WTC11 (cell line): ENCODE measurements around the gene CHDH. TPM values are rescaled to one million over a fixed set of nuclear protein-coding genes. Genes with fewer than 3 reads are reported as not detected.

Experiments
- ATAC-seq: fragments of 200-7000 bp; cut with Tn5 transposase; 2 replicates; pipeline ENCODE4 v1.10.0; 2021; ENCODE audit warnings: mild to moderate bottlenecking, moderate library complexity
- CTCF ChIA-PET: fragments of 300-600 bp; sonication (Branson Sonifier 250); formaldehyde crosslinking; loops from one replicate; lab custom pipeline; 2021; ENCODE audit warnings: antibody characterized with exemption; lab: Charles Lee
- POLR2A ChIA-PET: fragments of 350-600 bp; sonication (Branson Sonifier 250); formaldehyde crosslinking; loops from one replicate; lab custom pipeline; 2021; ENCODE audit warnings: antibody characterized with exemption; lab: Charles Lee
- DNase-seq: peaks from one replicate; pipeline ENCODE4 v3.0.0; 2021; ENCODE audit warnings: low spot score
- H3K27ac Mint-ChIP-seq: 2 replicates; pipeline ENCODE4 v1.8.0; 2021; ENCODE audit warnings: mixed read lengths
- H3K27me3 Mint-ChIP-seq: 2 replicates; pipeline ENCODE4 v1.8.0; 2021; ENCODE audit warnings: low read depth, mild to moderate bottlenecking, moderate library complexity, mixed read lengths
- H3K36me3 Mint-ChIP-seq: 2 replicates; pipeline ENCODE4 v1.8.0; 2021; ENCODE audit warnings: mixed read lengths
- H3K4me1 Mint-ChIP-seq: 2 replicates; pipeline ENCODE4 v1.8.0; 2022; ENCODE audit warnings: mixed read lengths
- H3K4me3 Mint-ChIP-seq: 2 replicates; pipeline ENCODE4 v1.8.0; 2021; ENCODE audit warnings: mild to moderate bottlenecking, moderate library complexity, mixed read lengths
- H3K9me3 Mint-ChIP-seq: 2 replicates; pipeline ENCODE4 v1.8.0; 2021; ENCODE audit warnings: mixed read lengths
- AR ChIP-seq: fragments of 250-450 bp; sonication (Bioruptor Pico); IDR thresholded peaks from 2 replicates; pipeline ENCODE4 v1.9.0; 2021; ENCODE audit warnings: mild to moderate bottlenecking
- ATF1 ChIP-seq: sonication (generic); formaldehyde crosslinking; IDR thresholded peaks from 2 replicates; pipeline ENCODE4 v1.8.1; 2023; ENCODE audit warnings: mild to moderate bottlenecking, moderate library complexity, missing genetic modification reagents
- GRHL2 ChIP-seq: fragments of 250-450 bp; sonication (Bioruptor Pico); IDR thresholded peaks from 2 replicates; pipeline ENCODE4 v1.8.0; 2022; ENCODE audit warnings: mild to moderate bottlenecking, moderate library complexity; ENCODE audit not compliant: insufficient replicate concordance, severe bottlenecking
- JUN ChIP-seq: sonication (generic); formaldehyde crosslinking; IDR thresholded peaks from 2 replicates; pipeline ENCODE4 v1.8.0; 2023; ENCODE audit warnings: mild to moderate bottlenecking, missing genetic modification reagents
- NFATC4 ChIP-seq: fragments of 250-450 bp; sonication (Bioruptor Pico); IDR thresholded peaks from 2 replicates; pipeline ENCODE4 v1.9.0; 2021; ENCODE audit warnings: mild to moderate bottlenecking
- NFYB ChIP-seq: sonication (generic); formaldehyde crosslinking; conservative IDR thresholded peaks from 2 replicates; pipeline ENCODE4 v1.8.0; 2022; ENCODE audit warnings: low read depth, missing genetic modification reagents
- SOX15 ChIP-seq: fragments of 250-450 bp; sonication (Bioruptor Pico); IDR thresholded peaks from 2 replicates; pipeline ENCODE4 v1.9.0; 2021; ENCODE audit warnings: mild to moderate bottlenecking
- TEAD4 ChIP-seq: sonication (generic); formaldehyde crosslinking; IDR thresholded peaks from 2 replicates; pipeline ENCODE4 v1.8.0; 2022; ENCODE audit warnings: mild to moderate bottlenecking, missing genetic modification reagents
- TP53 ChIP-seq: sonication (generic); formaldehyde crosslinking; IDR thresholded peaks from 2 replicates; pipeline ENCODE4 v1.8.1; 2023; ENCODE audit warnings: mild to moderate bottlenecking, missing genetic modification reagents
- ZNF138 ChIP-seq: sonication (generic); formaldehyde crosslinking; conservative IDR thresholded peaks from 2 replicates; pipeline ENCODE4 v1.8.1; 2022; ENCODE audit warnings: mild to moderate bottlenecking, moderate library complexity, missing genetic modification reagents
- ZNF396 ChIP-seq: fragments of 250-450 bp; sonication (Bioruptor Pico); IDR thresholded peaks from 2 replicates; pipeline ENCODE4 v1.8.0; 2021; ENCODE audit warnings: mild to moderate bottlenecking, moderate library complexity, borderline replicate concordance
- total RNA-seq: library from RNA; stranded (reverse); gene quantifications from 3 replicates; pipeline ENCODE4 v1.2.3, GENCODE V29; 2021
- TF ChIP-seq, protein P1 (sequence below): fragments of 250-450 bp; sonication (Bioruptor Pico); IDR thresholded peaks from 2 replicates; pipeline ENCODE4 v1.8.0; 2021; ENCODE audit warnings: mild to moderate bottlenecking
- TF ChIP-seq, protein P2 (sequence below): sonication (generic); formaldehyde crosslinking; IDR thresholded peaks from 2 replicates; pipeline ENCODE4 v1.8.1; 2023; ENCODE audit warnings: mild to moderate bottlenecking, moderate library complexity, missing genetic modification reagents
- TF ChIP-seq, protein P3 (sequence below): sonication (generic); formaldehyde crosslinking; IDR thresholded peaks from 2 replicates; pipeline ENCODE4 v1.8.1; 2023; ENCODE audit warnings: mild to moderate bottlenecking, missing genetic modification reagents, moderate library complexity

Gene CHDH
- total RNA-seq, 1 experiment from 2014 or later = 11.7 TPM

- H3K9me3 Mint-ChIP-seq = no peaks in the 10 kb centered on the region
- DNase-seq = no peak
- POLR2A ChIA-PET = no interaction called here
Measured at GRCh38 chr3:53815651-53816050, 30.6 kb downstream of the CHDH start.

DNA sequence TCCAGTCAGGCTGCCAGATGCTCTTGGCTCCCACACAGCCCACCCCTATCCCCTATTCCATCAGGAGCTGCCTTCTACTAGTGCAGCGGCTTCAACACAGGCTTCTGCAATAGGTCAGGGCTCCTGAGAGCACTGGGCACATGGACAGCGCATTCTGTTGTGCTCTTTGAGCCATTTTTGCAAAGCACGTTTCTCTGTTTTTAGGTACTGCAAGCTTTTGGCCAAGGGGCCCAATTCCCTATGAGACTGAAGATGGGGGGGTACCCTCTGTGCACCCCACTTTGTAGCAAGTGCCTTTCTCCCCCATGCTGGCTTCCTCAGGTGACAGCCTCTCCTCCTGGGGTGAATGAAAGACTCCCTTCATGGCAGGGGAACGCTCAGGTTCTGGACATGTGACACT lies 31.2 kb downstream of the CHDH start:
- TF ChIP-seq TP53 (no peak), AR (CRISPR knock-in tag) (no peak)
- Mint-ChIP-seq H3K4me3 (no peak overlapping the region), H3K36me3 (no peaks in the 10 kb centered on the region; the same call in 1 of the 2 replicates), H3K27ac (no peak overlapping the region), H3K27me3 (no peaks in the 10 kb centered on the region), H3K9me3 (no peaks in the 10 kb centered on the region), H3K4me1 (no peaks in the 10 kb centered on the region)
- no peak for DNase-seq
- no peak for ATAC-seq
- ChIA-PET POLR2A (no interaction called here), CTCF (no interaction called here)

More at GRCh38 chr3:53815651-53816050, 30.6 kb downstream of the CHDH start:
- Mint-ChIP-seq H3K4me3 (no peak overlapping the region), H3K27ac (no peak overlapping the region), H3K4me1 (no peaks in the 10 kb centered on the region), H3K27me3 (no peaks in the 10 kb centered on the region), H3K36me3 (no peaks in the 10 kb centered on the region; the same call in 1 of the 2 replicates)
- CTCF ChIA-PET = interaction anchor here (0.6 kb wide), 1 partner anchor 217 kb away, joined by 3 read pairs; no protein-coding TSS in a partner anchor
- no peak for TF ChIP-seq ZNF138 (CRISPR knock-in tag)
- TF ChIP-seq GRHL2 (CRISPR knock-in tag) = no peak
- no peak for TF ChIP-seq SOX15 (CRISPR knock-in tag)
- no peak for TF ChIP-seq ATF1 (CRISPR knock-in tag)
- no peak for TF ChIP-seq NFYB (CRISPR knock-in tag)
- TF ChIP-seq TP53 = no peak
- TF ChIP-seq ZNF396 = no peak
- TF ChIP-seq, protein P1, sequence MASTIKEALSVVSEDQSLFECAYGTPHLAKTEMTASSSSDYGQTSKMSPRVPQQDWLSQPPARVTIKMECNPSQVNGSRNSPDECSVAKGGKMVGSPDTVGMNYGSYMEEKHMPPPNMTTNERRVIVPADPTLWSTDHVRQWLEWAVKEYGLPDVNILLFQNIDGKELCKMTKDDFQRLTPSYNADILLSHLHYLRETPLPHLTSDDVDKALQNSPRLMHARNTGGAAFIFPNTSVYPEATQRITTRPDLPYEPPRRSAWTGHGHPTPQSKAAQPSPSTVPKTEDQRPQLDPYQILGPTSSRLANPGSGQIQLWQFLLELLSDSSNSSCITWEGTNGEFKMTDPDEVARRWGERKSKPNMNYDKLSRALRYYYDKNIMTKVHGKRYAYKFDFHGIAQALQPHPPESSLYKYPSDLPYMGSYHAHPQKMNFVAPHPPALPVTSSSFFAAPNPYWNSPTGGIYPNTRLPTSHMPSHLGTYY (CRISPR knock-in tag) = no peak
- TF ChIP-seq JUN (CRISPR knock-in tag) = no peak
- no peak for ATAC-seq

- TF ChIP-seq TEAD4 (no peak), NFATC4 (CRISPR knock-in tag) (no peak)
- TF ChIP-seq, protein P2, sequence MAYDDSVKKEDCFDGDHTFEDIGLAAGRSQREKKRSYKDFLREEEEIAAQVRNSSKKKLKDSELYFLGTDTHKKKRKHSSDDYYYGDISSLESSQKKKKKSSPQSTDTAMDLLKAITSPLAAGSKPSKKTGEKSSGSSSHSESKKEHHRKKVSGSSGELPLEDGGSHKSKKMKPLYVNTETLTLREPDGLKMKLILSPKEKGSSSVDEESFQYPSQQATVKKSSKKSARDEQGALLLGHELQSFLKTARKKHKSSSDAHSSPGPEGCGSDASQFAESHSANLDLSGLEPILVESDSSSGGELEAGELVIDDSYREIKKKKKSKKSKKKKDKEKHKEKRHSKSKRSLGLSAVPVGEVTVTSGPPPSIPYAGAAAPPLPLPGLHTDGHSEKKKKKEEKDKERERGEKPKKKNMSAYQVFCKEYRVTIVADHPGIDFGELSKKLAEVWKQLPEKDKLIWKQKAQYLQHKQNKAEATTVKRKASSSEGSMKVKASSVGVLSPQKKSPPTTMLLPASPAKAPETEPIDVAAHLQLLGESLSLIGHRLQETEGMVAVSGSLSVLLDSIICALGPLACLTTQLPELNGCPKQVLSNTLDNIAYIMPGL (CRISPR knock-in tag) = no peak
- TF ChIP-seq, protein P3, sequence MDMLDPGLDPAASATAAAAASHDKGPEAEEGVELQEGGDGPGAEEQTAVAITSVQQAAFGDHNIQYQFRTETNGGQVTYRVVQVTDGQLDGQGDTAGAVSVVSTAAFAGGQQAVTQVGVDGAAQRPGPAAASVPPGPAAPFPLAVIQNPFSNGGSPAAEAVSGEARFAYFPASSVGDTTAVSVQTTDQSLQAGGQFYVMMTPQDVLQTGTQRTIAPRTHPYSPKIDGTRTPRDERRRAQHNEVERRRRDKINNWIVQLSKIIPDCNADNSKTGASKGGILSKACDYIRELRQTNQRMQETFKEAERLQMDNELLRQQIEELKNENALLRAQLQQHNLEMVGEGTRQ (CRISPR knock-in tag) = no peak
- no peaks in the 10 kb centered on the region for H3K4me1 Mint-ChIP-seq
- DNase-seq (no peak), ATAC-seq (no peak)
- no peaks in the 10 kb centered on the region for H3K27me3 Mint-ChIP-seq
- H3K4me3 Mint-ChIP-seq = no peak overlapping the region
- no peak overlapping the region for H3K27ac Mint-ChIP-seq
- no peaks in the 10 kb centered on the region for H3K9me3 Mint-ChIP-seq
- no peaks in the 10 kb centered on the region; the same call in 1 of the 2 replicates for H3K36me3 Mint-ChIP-seq
- ChIA-PET POLR2A (no interaction called here), CTCF (interaction anchor here (1.2 kb wide), 1 partner anchor 11 kb away, joined by 4 read pairs; no protein-coding TSS in a partner anchor)
Measured at GRCh38 chr3:53813876-53814275, 32.3 kb downstream of the CHDH start.
